NCI-H345 (cell line): ENCODE results near the gene EXOC3.
A peak's percentile ranks its signal among the peaks of the same experiment; 100 is the strongest.

Experiments used
- DNase-seq: peaks from one replicate; lab custom pipeline; 2025; lab: John Stamatoyannopoulos, UW

Gene EXOC3

GRCh38 chr5:457195-457961, 14.4 kb downstream of the EXOC3 start:
- no peak for DNase-seq

GRCh38 chr5:458547-459353, 15.8 kb downstream of the EXOC3 start:
- no peak for DNase-seq

- DNase-seq = no peak
These were observed 16.7 kb downstream of the EXOC3 start for GRCh38 chr5:459562-460272.

GRCh38 chr5:460273-460625, 17.3 kb downstream of the EXOC3 start:
- no peak for DNase-seq

GRCh38 chr5:462051-462481, 19.1 kb downstream of the EXOC3 start:
- DNase-seq = no peak

GRCh38 chr5:463301-463700, 20.3 kb downstream of the EXOC3 start:
- DNase-seq = no peak

GRCh38 chr5:463952-464351, 21.0 kb downstream of the EXOC3 start:
- no peak for DNase-seq

GRCh38 chr5:464446-464842, 21.5 kb downstream of the EXOC3 start:
- no peak for DNase-seq

- no peak for DNase-seq
These were observed 22.0 kb downstream of the EXOC3 start for GRCh38 chr5:464843-465590.

GRCh38 chr5:465591-466403, 22.8 kb downstream of the EXOC3 start:
- DNase-seq = no peak

- DNase-seq = no peak
These were observed 23.8 kb downstream of the EXOC3 start for GRCh38 chr5:466661-467310.

- DNase-seq = no peak
These were observed 25.4 kb downstream of the EXOC3 start for GRCh38 chr5:468401-468800.

- DNase-seq = no peak
These were observed 26.9 kb downstream of the EXOC3 start for GRCh38 chr5:469752-470483.

GRCh38 chr5:470961-471749, 28.2 kb downstream of the EXOC3 start:
- no peak for DNase-seq

- DNase-seq = no peak
These were observed 28.7 kb downstream of the EXOC3 start for GRCh38 chr5:471750-472058.

- no peak for DNase-seq
These were observed 29.2 kb downstream of the EXOC3 start for GRCh38 chr5:472076-472655.

- DNase-seq = peak; percentile 76
These were observed 29.9 kb downstream of the EXOC3 start for GRCh38 chr5:472656-473550.
